HEK293 (cell line): ENCODE data around the gene ITPA.

Source experiments
- CTCF ChIA-PET: fragments of 350-600 bp; formaldehyde crosslinking; extraction: SDS; loops from one replicate; lab custom pipeline; 2021; ENCODE audit warnings: antibody characterized with exemption; lab: Yijun Ruan, JAX
- POLR2A ChIA-PET: fragments of 300-600 bp; formaldehyde crosslinking; extraction: SDS; loops from one replicate; lab custom pipeline; 2020; ENCODE audit warnings: antibody characterized with exemption, inconsistent platforms; lab: Yijun Ruan, JAX
- H3K27ac ChIP-seq: fragments of 200-500 bp; sonication (Bioruptor generic); 2 replicates; pipeline ENCODE4 v1.5.1; 2014; ENCODE audit warnings: low read depth, low read length, control low read depth, inconsistent platforms; ENCODE audit errors: extremely low read depth
- H3K36me3 ChIP-seq, 2 experiments: fragments of 200-500 bp in 1 of 2; sonication (Bioruptor generic) in 1 of 2; 1 replicate in 1 of 2; 2 replicates in 1 of 2; pipeline ENCODE4 v1.5.1; 2014 to 2017; ENCODE audit warnings: inconsistent platforms in 2 of 2, low read length in 2 of 2; ENCODE audit not compliant: control insufficient read depth in 2 of 2, insufficient read depth in 1 of 2
- H3K4me1 ChIP-seq: fragments of 200-500 bp; sonication (Bioruptor generic); 2 replicates; pipeline ENCODE4 v1.5.1; 2014; ENCODE audit warnings: mild to moderate bottlenecking, low read length, inconsistent platforms; ENCODE audit not compliant: control insufficient read depth, insufficient read depth
- H3K4me3 ChIP-seq: 2 replicates; pipeline ENCODE4 v1.5.1; 2011; ENCODE audit warnings: low read depth, mild to moderate bottlenecking, control low read depth, low read length, moderate library complexity
- H3K9me3 ChIP-seq: fragments of 200-500 bp; sonication (Bioruptor generic); 2 replicates; pipeline ENCODE4 v1.5.1; 2014; ENCODE audit warnings: low read depth, low read length, inconsistent platforms; ENCODE audit not compliant: control insufficient read depth, insufficient read depth
- GLI2 ChIP-seq: fragments of 450-650 bp; formaldehyde crosslinking; IDR thresholded peaks from 2 replicates; pipeline ENCODE4; 2017; ENCODE audit warnings: missing biosample characterization, missing genetic modification characterization, low read depth, borderline replicate concordance
- IKZF3 ChIP-seq: fragments of 450-650 bp; IDR thresholded peaks from 2 replicates; pipeline ENCODE4 v1.5.0; 2018; ENCODE audit warnings: missing biosample characterization, mild to moderate bottlenecking, missing genetic modification characterization, moderate library complexity
- KLF1 ChIP-seq: fragments of 450-650 bp; formaldehyde crosslinking; IDR thresholded peaks from 2 replicates; pipeline ENCODE4 v1.5.1; 2016; ENCODE audit warnings: missing biosample characterization, missing genetic modification characterization
- MYNN ChIP-seq: fragments of 450-650 bp; formaldehyde crosslinking; IDR thresholded peaks from 2 replicates; pipeline ENCODE4 v1.5.1; 2016; ENCODE audit warnings: missing biosample characterization, missing genetic modification characterization, borderline replicate concordance
- PRDM1 ChIP-seq: fragments of 450-650 bp; formaldehyde crosslinking; IDR thresholded peaks from 2 replicates; pipeline ENCODE4; 2016; ENCODE audit warnings: missing biosample characterization, missing genetic modification characterization
- PRDM4 ChIP-seq: fragments of 450-650 bp; formaldehyde crosslinking; IDR thresholded peaks from 2 replicates; pipeline ENCODE4 v1.5.1; 2017; ENCODE audit warnings: missing biosample characterization, missing genetic modification characterization
- YY1 ChIP-seq: fragments of 450-650 bp; formaldehyde crosslinking; IDR thresholded peaks from 2 replicates; pipeline ENCODE4 v1.5.1; 2018; ENCODE audit warnings: missing biosample characterization, missing genetic modification characterization
- YY2 ChIP-seq: fragments of 450-650 bp; formaldehyde crosslinking; IDR thresholded peaks from 2 replicates; pipeline ENCODE4 v1.5.1; 2016; ENCODE audit warnings: missing biosample characterization, missing genetic modification characterization
- ZFP41 ChIP-seq: fragments of 450-650 bp; formaldehyde crosslinking; IDR thresholded peaks from 2 replicates; pipeline ENCODE4 v1.5.1; 2016; ENCODE audit warnings: missing biosample characterization, missing genetic modification characterization, borderline replicate concordance
- ZFP69B ChIP-seq: fragments of 450-650 bp; formaldehyde crosslinking; IDR thresholded peaks from 2 replicates; pipeline ENCODE4 v1.5.1; 2016; ENCODE audit warnings: missing biosample characterization, missing genetic modification characterization
- ZNF121 ChIP-seq: fragments of 450-650 bp; formaldehyde crosslinking; IDR thresholded peaks from 2 replicates; pipeline ENCODE4 v1.5.1; 2016; ENCODE audit warnings: missing biosample characterization, missing genetic modification characterization
- ZNF146 ChIP-seq: fragments of 450-650 bp; formaldehyde crosslinking; IDR thresholded peaks from 2 replicates; pipeline ENCODE4 v1.5.1; 2016; ENCODE audit warnings: missing biosample characterization, missing genetic modification characterization
- ZNF280D ChIP-seq: fragments of 450-650 bp; formaldehyde crosslinking; IDR thresholded peaks from 2 replicates; pipeline ENCODE4 v1.5.1; 2016; ENCODE audit warnings: missing biosample characterization, missing genetic modification characterization
- ZNF423 ChIP-seq: fragments of 450-650 bp; formaldehyde crosslinking; IDR thresholded peaks from 2 replicates; pipeline ENCODE4 v1.5.1; 2016; ENCODE audit warnings: missing biosample characterization, missing genetic modification characterization
- ZNF501 ChIP-seq: fragments of 450-650 bp; formaldehyde crosslinking; IDR thresholded peaks from 2 replicates; pipeline ENCODE4 v1.5.1; 2016; ENCODE audit warnings: missing biosample characterization, missing genetic modification characterization
- ZNF510 ChIP-seq: fragments of 450-650 bp; formaldehyde crosslinking; IDR thresholded peaks from 2 replicates; pipeline ENCODE4 v1.5.1; 2018; ENCODE audit warnings: mild to moderate bottlenecking, missing genetic modification characterization, missing biosample characterization; ENCODE audit not compliant: insufficient replicate concordance
- ZNF561 ChIP-seq: fragments of 450-650 bp; IDR thresholded peaks from 2 replicates; pipeline ENCODE4 v1.5.1; 2018; ENCODE audit warnings: missing biosample characterization, missing genetic modification characterization, borderline replicate concordance
- ZNF645 ChIP-seq: fragments of 450-650 bp; formaldehyde crosslinking; IDR thresholded peaks from 2 replicates; pipeline ENCODE4; 2016; ENCODE audit warnings: missing biosample characterization, missing genetic modification characterization
- ZNF660 ChIP-seq: fragments of 450-650 bp; IDR thresholded peaks from 2 replicates; pipeline ENCODE4 v1.5.1; 2018; ENCODE audit warnings: missing biosample characterization, mild to moderate bottlenecking, missing genetic modification characterization
- ZSCAN18 ChIP-seq: fragments of 450-650 bp; formaldehyde crosslinking; IDR thresholded peaks from 2 replicates; pipeline ENCODE4 v1.5.1; 2016; ENCODE audit warnings: missing biosample characterization, missing genetic modification characterization
- ZSCAN5A ChIP-seq: fragments of 450-650 bp; formaldehyde crosslinking; IDR thresholded peaks from 2 replicates; pipeline ENCODE4 v1.5.1; 2016; ENCODE audit warnings: missing biosample characterization, missing genetic modification characterization

Gene ITPA

GRCh38 chr20:3247638-3248037 is 38.3 kb downstream of the ITPA start (continued):
- TF ChIP-seq ZSCAN18 (tag by site-specific recombination) (no peak), KLF1 (tag by site-specific recombination) (no peak)
- TF ChIP-seq, all 188 proteins: peak for 2

- Histone ChIP-seq H3K4me3 (no peak overlapping the region), H3K27ac (no peak overlapping the region), H3K4me1 (0 out of 2 replicates have a peak, but pooled peaks cover 2% of the 10 kb centered on the region), H3K9me3 (no peaks in the 10 kb centered on the region), H3K36me3 (peaks cover 3 to 11% of the 10 kb centered on the region in 2 experiments; a peak in 2 of 3 replicates)
- ChIA-PET POLR2A (no interaction called here), CTCF (interaction anchor here (0.6 to 6.0 kb wide), 8 partner anchors 9 to 633 kb away, joined by 3 to 70 read pairs (median 13); partner anchors contain the start of gene SLC4A11)
- no peak for TF ChIP-seq ZNF660
- no peak for TF ChIP-seq IKZF3
- TF ChIP-seq ZSCAN5A = no peak
- no peak for TF ChIP-seq YY1 (tag by site-specific recombination)
- TF ChIP-seq ZNF121 (tag by site-specific recombination) = no peak
- no peak for TF ChIP-seq YY2 (tag by site-specific recombination)
- TF ChIP-seq ZNF645 = no peak
- no peak for TF ChIP-seq ZFP69B (tag by site-specific recombination)
- TF ChIP-seq ZNF146 (tag by site-specific recombination) = no peak
- TF ChIP-seq PRDM4 (tag by site-specific recombination) = no peak
- TF ChIP-seq ZFP41 = no peak
- TF ChIP-seq PRDM1 (tag by site-specific recombination) = no peak
- no peak for TF ChIP-seq ZNF501
- no peak for TF ChIP-seq KLF1 (tag by site-specific recombination)
- no peak for TF ChIP-seq MYNN (tag by site-specific recombination)
- TF ChIP-seq ZNF423 (tag by site-specific recombination) = no peak
- TF ChIP-seq ZNF280D (tag by site-specific recombination) = no peak
- no peak for TF ChIP-seq ZNF510 (tag by site-specific recombination)
- no peak for TF ChIP-seq ZNF561 (tag by site-specific recombination)
- no peak for TF ChIP-seq GLI2
Measured at GRCh38 chr20:3248167-3248992, 39.1 kb downstream of the ITPA start.
